GM12878 (cell line): ENCODE data around the gene TDO2.

Experiments
- CEBPB ChIP-seq, 2 experiments: fragments of 150-350 bp in 1 of 2; IDR thresholded peaks; 2 replicates each; pipeline ENCODE4 v1.6.1; 2012 to 2014; ENCODE audit warnings: low read depth in 2 of 2, low read length in 2 of 2, borderline replicate concordance in 1 of 2, inconsistent platforms in 1 of 2
- CREM ChIP-seq: IDR thresholded peaks from 2 replicates; pipeline ENCODE4 v1.6.1; 2014; ENCODE audit warnings: antibody characterized with exemption, low read depth
- CTCF ChIP-seq, 3 experiments: IDR thresholded peaks in 2 of 3; conservative IDR thresholded peaks in 1 of 3; 2 replicates each; pipeline ENCODE4 v1.5.1; 2011; ENCODE audit warnings: low read depth in 3 of 3, low read length in 3 of 3, mild to moderate bottlenecking in 3 of 3, control low read depth in 2 of 3, moderate library complexity in 2 of 3, inconsistent platforms in 1 of 3, mixed read lengths in 1 of 3; ENCODE audit not compliant: control insufficient read depth in 2 of 3, insufficient read depth in 1 of 3; ENCODE audit errors: extremely low read depth in 1 of 3
- EP300 ChIP-seq, 2 experiments: fragments of 150-350 bp in 1 of 2; IDR thresholded peaks; 2 replicates each; pipeline ENCODE4 v1.6.1; 2011 to 2012; ENCODE audit warnings: low read depth in 2 of 2, low read length in 2 of 2, borderline replicate concordance in 1 of 2, improper control_type of control experiment in 1 of 2, inconsistent platforms in 1 of 2; ENCODE audit not compliant: control insufficient read depth in 1 of 2
- LARP7 ChIP-seq: fragments of 450-650 bp; IDR thresholded peaks from 2 replicates; pipeline ENCODE4 v1.6.1; 2017; ENCODE audit warnings: mild to moderate bottlenecking
- MYC ChIP-seq: IDR thresholded peaks from 2 replicates; pipeline ENCODE4 v1.6.1; 2011; ENCODE audit warnings: mild to moderate bottlenecking, low read length, moderate library complexity, inconsistent platforms; ENCODE audit not compliant: insufficient read depth, insufficient replicate concordance, insufficient read length, severe bottlenecking
- RCOR1 ChIP-seq: conservative IDR thresholded peaks from 2 replicates; pipeline ENCODE4 v1.6.1; 2012; ENCODE audit warnings: low read depth, low read length, improper control_type of control experiment
- TAF1 ChIP-seq: IDR thresholded peaks from 2 replicates; pipeline ENCODE4 v1.6.1; 2011; ENCODE audit warnings: mild to moderate bottlenecking, low read depth, low read length, borderline replicate concordance
- ZNF274 ChIP-seq: IDR thresholded peaks from one replicate; pipeline ENCODE4 v1.8.0; 2011; ENCODE audit not compliant: insufficient read length, insufficient read depth
- TF ChIP-seq, protein P1 (sequence below): fragments of 450-650 bp; IDR thresholded peaks from 2 replicates; pipeline ENCODE4 v1.6.1; 2016; ENCODE audit warnings: mild to moderate bottlenecking
- TF ChIP-seq, protein P2 (sequence below): IDR thresholded peaks from 2 replicates; pipeline ENCODE4 v1.6.1; 2012; ENCODE audit warnings: low read depth, low read length, improper control_type of control experiment
- TF ChIP-seq, protein P3 (sequence below): fragments of 450-650 bp; IDR thresholded peaks from 2 replicates; pipeline ENCODE4 v1.6.1; 2016; ENCODE audit warnings: mild to moderate bottlenecking
- TF ChIP-seq, protein P4 (sequence below): IDR thresholded peaks from 2 replicates; pipeline ENCODE4 v1.6.1; 2012; ENCODE audit warnings: mild to moderate bottlenecking, low read depth, low read length

- TF ChIP-seq, protein P1, sequence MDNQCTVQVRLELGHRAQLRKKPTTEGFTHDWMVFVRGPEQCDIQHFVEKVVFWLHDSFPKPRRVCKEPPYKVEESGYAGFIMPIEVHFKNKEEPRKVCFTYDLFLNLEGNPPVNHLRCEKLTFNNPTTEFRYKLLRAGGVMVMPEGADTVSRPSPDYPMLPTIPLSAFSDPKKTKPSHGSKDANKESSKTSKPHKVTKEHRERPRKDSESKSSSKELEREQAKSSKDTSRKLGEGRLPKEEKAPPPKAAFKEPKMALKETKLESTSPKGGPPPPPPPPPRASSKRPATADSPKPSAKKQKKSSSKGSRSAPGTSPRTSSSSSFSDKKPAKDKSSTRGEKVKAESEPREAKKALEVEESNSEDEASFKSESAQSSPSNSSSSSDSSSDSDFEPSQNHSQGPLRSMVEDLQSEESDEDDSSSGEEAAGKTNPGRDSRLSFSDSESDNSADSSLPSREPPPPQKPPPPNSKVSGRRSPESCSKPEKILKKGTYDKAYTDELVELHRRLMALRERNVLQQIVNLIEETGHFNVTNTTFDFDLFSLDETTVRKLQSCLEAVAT: no peak
- no peak for TF ChIP-seq CTCF (IDR thresholded peaks at IDR 0.05 in 2 of 3, conservative IDR thresholded peaks at IDR 0.05 in 1 of 3; ENCODE audit: control insufficient read depth in 2 of 3, extremely low read depth in 1 of 3, insufficient read depth in 1 of 3, low read depth in 3 of 3, low read length in 3 of 3)
- TF ChIP-seq, protein P2, sequence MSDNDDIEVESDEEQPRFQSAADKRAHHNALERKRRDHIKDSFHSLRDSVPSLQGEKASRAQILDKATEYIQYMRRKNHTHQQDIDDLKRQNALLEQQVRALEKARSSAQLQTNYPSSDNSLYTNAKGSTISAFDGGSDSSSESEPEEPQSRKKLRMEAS: no peak
- no peak for TF ChIP-seq CEBPB (IDR thresholded peaks at IDR 0.05; ENCODE audit: borderline replicate concordance in 1 of 2, low read depth in 2 of 2, low read length in 2 of 2)
- no peak for TF ChIP-seq CREM
- no peak for TF ChIP-seq EP300 (IDR thresholded peaks at IDR 0.05; ENCODE audit: borderline replicate concordance in 1 of 2, control insufficient read depth in 1 of 2, low read depth in 2 of 2, low read length in 2 of 2)
- no peak for TF ChIP-seq LARP7
- TF ChIP-seq, protein P3, sequence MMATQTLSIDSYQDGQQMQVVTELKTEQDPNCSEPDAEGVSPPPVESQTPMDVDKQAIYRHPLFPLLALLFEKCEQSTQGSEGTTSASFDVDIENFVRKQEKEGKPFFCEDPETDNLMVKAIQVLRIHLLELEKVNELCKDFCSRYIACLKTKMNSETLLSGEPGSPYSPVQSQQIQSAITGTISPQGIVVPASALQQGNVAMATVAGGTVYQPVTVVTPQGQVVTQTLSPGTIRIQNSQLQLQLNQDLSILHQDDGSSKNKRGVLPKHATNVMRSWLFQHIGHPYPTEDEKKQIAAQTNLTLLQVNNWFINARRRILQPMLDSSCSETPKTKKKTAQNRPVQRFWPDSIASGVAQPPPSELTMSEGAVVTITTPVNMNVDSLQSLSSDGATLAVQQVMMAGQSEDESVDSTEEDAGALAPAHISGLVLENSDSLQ: no peak
- TF ChIP-seq MYC: no peak
- TF ChIP-seq RCOR1: no peak
- TF ChIP-seq, protein P4, sequence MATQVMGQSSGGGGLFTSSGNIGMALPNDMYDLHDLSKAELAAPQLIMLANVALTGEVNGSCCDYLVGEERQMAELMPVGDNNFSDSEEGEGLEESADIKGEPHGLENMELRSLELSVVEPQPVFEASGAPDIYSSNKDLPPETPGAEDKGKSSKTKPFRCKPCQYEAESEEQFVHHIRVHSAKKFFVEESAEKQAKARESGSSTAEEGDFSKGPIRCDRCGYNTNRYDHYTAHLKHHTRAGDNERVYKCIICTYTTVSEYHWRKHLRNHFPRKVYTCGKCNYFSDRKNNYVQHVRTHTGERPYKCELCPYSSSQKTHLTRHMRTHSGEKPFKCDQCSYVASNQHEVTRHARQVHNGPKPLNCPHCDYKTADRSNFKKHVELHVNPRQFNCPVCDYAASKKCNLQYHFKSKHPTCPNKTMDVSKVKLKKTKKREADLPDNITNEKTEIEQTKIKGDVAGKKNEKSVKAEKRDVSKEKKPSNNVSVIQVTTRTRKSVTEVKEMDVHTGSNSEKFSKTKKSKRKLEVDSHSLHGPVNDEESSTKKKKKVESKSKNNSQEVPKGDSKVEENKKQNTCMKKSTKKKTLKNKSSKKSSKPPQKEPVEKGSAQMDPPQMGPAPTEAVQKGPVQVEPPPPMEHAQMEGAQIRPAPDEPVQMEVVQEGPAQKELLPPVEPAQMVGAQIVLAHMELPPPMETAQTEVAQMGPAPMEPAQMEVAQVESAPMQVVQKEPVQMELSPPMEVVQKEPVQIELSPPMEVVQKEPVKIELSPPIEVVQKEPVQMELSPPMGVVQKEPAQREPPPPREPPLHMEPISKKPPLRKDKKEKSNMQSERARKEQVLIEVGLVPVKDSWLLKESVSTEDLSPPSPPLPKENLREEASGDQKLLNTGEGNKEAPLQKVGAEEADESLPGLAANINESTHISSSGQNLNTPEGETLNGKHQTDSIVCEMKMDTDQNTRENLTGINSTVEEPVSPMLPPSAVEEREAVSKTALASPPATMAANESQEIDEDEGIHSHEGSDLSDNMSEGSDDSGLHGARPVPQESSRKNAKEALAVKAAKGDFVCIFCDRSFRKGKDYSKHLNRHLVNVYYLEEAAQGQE: no peak
- TF ChIP-seq TAF1: no peak
- no peak for TF ChIP-seq ZNF274
These were observed 32.0 kb downstream of the TDO2 start for GRCh38 chr4:155935389-155935986.
